ENCODE measurements around the gene ATG2A. TPM values are rescaled to one million over a fixed set of nuclear protein-coding genes. Genes with fewer than 3 reads are reported as not detected.

The ATG2A gene
- total RNA-seq, 1 experiment from 2014 or later: 5.2 TPM

GRCh38 chr11:64893194-64894069 lies 23.6 kb downstream of the ATG2A start:
- in situ Hi-C loops (cut with HindIII; ENCODE audit: low pct_unique_long_range_greater_than_20kb, low sequenced_read_pairs): no loop called here
- no peak for DNase-seq (ENCODE audit: low read depth, low spot score)

- in situ Hi-C loops (cut with HindIII; ENCODE audit: low pct_unique_long_range_greater_than_20kb, low sequenced_read_pairs): no loop called here
- no peak for DNase-seq (ENCODE audit: low read depth, low spot score)
Measured at GRCh38 chr11:64892838-64893193, 24.2 kb downstream of the ATG2A start.

GRCh38 chr11:64892411-64892831 lies 24.6 kb downstream of the ATG2A start:
- in situ Hi-C loops (cut with HindIII; ENCODE audit: low pct_unique_long_range_greater_than_20kb, low sequenced_read_pairs): no loop called here
- no peak for DNase-seq (ENCODE audit: low read depth, low spot score)

DNA sequence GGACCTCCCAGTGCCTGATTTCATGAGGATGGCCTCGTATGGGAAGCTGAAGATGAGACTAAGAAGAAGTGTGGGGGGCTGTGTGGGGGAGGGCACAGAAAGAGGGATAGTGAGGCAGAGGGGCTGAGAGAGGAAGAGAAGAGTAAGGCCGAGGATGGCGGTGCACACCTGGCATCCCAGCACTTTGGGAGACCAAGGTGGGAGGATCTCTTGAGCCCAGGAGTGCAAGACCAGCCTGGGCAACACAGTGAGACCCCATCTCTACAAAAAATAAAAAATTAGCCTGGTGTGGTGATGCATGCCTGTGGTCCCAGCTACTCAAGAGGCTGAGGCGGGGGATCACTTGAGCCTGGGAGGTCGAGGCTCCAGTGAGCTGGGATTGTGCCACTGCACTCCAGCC lies 25.1 kb downstream of the ATG2A start:
- in situ Hi-C loops (cut with HindIII; ENCODE audit: low pct_unique_long_range_greater_than_20kb, low sequenced_read_pairs): no loop called here
- DNase-seq (ENCODE audit: low read depth, low spot score): no peak

DNA sequence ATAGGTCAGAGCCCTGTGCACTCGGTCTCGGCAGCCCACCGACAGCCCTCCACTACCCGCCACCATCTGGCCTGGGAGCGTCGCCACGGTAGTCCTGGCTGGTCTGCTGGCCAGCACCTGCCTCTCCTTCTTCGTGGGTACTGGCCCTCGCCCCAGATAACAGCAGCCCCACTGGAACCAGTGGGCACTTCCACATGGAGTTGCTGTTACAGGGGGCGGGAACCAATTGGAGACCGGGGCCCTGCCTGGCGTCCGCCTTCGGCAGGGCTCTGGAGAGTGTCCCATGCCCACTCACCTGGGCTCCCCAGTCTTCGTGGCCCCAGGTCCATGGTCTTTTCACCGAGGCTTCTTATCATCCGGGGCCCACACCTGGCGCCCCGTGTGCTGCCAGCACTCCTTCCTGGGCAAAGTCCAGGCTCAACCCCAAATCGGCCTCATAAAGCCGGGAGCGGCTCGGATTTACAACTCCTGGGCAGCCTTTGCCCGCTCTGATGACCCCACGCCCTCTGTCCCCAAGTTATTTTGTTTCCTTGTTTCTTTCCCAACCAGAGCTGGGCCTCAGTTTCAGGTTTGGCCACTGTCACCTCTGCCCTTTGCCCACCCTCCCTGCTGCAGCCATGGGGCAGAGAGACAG lies 25.7 kb downstream of the ATG2A start:
- no peak for DNase-seq (ENCODE audit: low read depth, low spot score)
- in situ Hi-C loops (cut with HindIII; ENCODE audit: low pct_unique_long_range_greater_than_20kb, low sequenced_read_pairs): no loop called here

DNA sequence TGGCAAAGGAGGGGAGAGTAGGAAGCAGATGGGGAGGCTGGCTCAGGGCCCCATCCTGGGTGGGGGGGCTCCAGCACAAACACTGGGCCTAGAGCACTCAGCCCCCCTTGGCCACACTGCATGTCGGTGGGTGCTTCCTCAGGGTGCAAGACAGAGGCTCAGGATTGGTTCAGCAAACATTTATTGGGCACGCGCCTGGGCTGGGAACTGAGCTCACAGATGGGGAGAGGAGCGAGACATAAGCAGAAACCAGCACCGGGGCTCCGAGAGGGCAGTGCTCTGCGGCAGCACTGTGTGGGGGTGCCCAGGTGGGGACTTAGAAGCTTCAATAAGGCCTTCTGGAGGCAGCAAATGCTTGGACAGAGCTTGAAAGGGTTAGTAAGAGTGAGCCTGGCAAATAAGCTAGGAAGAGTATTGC lies 26.5 kb downstream of the ATG2A start:
- in situ Hi-C loops (cut with HindIII; ENCODE audit: low pct_unique_long_range_greater_than_20kb, low sequenced_read_pairs): no loop called here
- no peak for DNase-seq (ENCODE audit: low read depth, low spot score)

DNA sequence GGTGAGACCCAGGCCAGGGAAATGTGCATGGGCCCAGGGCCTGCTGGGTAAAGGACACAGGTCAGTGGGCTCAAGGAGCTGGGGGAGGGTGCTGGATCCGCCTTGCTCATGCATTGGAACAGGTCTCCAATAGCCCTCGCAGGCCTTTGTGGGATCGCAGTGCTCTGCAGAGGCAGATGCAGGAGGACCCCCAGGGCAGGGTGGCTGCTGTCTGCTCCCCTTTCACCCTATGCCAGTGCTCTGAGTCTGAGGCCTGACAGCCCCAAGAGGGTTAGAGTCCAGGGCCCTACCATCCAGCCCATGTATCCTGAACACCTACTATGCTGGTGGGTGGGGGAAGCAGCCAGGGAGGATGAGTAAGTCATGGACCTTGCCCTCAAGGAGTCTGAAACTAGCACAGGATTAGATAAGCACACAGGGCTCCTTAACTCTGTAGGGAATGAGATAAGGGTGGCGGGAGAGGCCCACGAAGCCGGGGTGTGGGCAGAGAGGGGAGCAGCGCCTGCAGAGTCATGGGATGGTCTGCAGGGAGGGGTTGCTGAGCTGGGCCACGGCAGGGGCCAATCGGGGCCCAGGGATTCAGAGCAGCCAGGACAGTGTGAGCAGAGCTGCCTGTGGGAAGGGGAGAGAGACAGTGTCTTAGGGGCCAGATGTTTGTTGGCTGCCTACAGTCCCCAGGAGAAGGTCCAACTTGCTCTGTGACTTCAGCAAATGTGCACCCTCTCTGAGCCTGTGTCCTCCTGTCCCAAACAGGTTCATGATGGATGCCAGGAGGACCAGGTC lies 28.1 kb downstream of the ATG2A start:
- in situ Hi-C loops (cut with HindIII; ENCODE audit: low pct_unique_long_range_greater_than_20kb, low sequenced_read_pairs): no loop called here
- DNase-seq (ENCODE audit: low read depth, low spot score): no peak

GRCh38 chr11:64888406-64888728 lies 28.6 kb downstream of the ATG2A start:
- no peak for DNase-seq (ENCODE audit: low read depth, low spot score)
- in situ Hi-C loops (cut with HindIII; ENCODE audit: low pct_unique_long_range_greater_than_20kb, low sequenced_read_pairs): no loop called here

GRCh38 chr11:64887757-64888405 lies 29.1 kb downstream of the ATG2A start:
- DNase-seq (ENCODE audit: low read depth, low spot score): peak; percentile 55
- in situ Hi-C loops (cut with HindIII; ENCODE audit: low pct_unique_long_range_greater_than_20kb, low sequenced_read_pairs): no loop called here

- in situ Hi-C loops (cut with HindIII; ENCODE audit: low pct_unique_long_range_greater_than_20kb, low sequenced_read_pairs): no loop called here
- no peak for DNase-seq (ENCODE audit: low read depth, low spot score)
Measured at GRCh38 chr11:64887234-64887756, 29.7 kb downstream of the ATG2A start.

DNA sequence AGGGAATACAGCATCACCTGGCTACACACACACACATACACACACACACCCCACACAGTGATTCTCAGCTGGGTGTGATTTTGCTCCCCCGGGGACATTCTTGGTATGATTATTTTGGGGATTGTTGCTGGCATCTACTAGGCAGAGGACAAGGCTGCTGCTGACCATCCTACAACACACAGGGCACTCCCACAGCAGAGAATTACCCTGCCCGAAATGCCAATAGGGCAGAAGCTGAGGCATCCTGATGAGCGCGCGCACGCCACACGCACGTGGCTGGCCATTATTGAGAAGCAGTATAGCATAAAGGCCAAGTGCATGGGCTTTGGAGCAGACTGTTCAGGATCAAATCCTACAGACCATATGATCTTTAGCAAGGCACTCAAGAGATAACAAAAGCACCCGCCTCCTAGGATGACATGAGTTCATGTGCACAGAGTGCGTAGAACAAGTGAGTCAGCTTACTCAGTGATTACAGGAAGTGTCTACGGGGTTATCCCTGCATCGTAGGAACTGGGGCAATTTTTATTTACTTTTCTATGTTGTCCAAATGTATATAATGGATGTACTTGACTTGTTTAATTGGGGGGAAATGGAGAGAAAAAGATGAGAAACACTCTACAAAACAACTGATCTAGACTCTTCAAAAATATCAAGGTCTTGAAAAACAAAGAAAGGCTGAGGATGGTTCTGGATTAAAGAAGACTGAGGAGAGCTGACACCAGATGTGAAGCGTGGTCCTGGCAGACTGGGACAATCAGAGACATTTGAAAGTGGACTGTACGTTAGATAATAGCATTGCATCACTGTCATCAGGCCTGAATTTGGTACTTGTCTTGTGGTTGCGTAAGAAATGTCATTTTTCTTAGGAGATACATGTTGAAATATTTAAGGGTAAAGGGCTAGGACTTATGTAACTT lies 31.4 kb downstream of the ATG2A start:
- no peak for DNase-seq (ENCODE audit: low read depth, low spot score)
- in situ Hi-C loops (cut with HindIII; ENCODE audit: low pct_unique_long_range_greater_than_20kb, low sequenced_read_pairs): no loop called here

GRCh38 chr11:64884019-64884418 lies 33.0 kb downstream of the ATG2A start:
- no peak for DNase-seq (ENCODE audit: low read depth, low spot score)
- in situ Hi-C loops (cut with HindIII; ENCODE audit: low pct_unique_long_range_greater_than_20kb, low sequenced_read_pairs): no loop called here

DNA sequence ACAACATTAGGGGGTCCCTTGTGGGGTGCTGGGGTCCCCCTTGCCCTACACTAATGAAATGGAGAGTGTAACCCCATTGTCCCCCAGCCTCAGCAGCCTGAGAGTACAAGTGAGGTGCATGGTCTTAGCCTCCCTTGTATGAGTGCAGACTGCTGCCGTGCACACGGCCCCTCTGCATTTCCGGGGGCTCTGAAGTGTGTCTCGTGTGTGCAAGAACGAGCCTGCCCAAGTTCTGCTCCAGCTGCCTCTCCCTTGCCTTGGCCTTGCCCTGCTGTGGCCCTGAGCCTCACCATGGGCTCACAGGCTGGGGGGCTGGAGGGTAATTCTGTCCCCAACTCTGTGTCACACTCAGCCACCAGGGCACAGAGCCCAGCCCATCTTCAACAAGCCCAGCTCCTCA lies 33.4 kb downstream of the ATG2A start:
- in situ Hi-C loops (cut with HindIII; ENCODE audit: low pct_unique_long_range_greater_than_20kb, low sequenced_read_pairs): no loop called here
- no peak for DNase-seq (ENCODE audit: low read depth, low spot score)

DNA sequence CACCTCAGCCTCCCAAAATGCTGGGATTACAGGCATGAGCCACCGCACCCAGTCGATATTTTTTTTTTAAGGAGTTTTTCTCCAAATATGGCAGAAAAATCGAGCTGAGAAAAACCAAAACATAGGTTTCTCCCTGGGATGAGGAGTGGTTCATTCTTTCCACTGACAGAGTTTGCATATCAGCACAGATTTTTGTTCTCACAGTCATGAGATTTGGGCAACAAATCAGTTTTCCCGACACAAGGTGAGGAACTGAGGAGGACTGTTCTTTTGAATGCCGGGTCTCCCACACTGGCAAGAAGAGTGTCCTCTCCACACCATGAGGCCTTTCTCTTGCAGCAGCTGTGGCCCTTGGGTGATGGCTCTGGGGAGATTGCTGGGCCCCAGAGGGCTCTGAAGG lies 34.8 kb downstream of the ATG2A start:
- DNase-seq (ENCODE audit: low read depth, low spot score): no peak
- in situ Hi-C loops (cut with HindIII; ENCODE audit: low pct_unique_long_range_greater_than_20kb, low sequenced_read_pairs): no loop called here

DNA sequence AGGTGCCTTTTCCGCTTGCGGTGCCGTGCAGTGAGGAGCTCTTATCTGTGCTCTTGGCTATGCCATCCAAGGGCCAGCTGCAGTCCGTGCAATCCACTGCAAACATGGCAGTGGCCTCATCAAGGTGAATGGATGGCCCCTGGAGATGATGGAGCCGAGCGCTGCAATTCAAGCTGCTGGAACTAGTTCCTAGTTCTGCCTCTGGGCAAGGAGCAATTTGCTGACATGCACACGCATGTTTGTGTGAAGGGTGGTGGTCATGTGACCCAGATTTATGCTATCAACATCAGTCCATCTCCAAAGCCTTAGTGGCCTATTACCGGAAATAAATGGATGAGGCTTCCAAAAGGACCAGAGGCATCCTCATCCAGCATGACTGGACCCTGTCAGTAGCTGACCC lies 35.5 kb downstream of the ATG2A start:
- DNase-seq (ENCODE audit: low read depth, low spot score): no peak
- in situ Hi-C loops (cut with HindIII; ENCODE audit: low pct_unique_long_range_greater_than_20kb, low sequenced_read_pairs): no loop called here

DNA sequence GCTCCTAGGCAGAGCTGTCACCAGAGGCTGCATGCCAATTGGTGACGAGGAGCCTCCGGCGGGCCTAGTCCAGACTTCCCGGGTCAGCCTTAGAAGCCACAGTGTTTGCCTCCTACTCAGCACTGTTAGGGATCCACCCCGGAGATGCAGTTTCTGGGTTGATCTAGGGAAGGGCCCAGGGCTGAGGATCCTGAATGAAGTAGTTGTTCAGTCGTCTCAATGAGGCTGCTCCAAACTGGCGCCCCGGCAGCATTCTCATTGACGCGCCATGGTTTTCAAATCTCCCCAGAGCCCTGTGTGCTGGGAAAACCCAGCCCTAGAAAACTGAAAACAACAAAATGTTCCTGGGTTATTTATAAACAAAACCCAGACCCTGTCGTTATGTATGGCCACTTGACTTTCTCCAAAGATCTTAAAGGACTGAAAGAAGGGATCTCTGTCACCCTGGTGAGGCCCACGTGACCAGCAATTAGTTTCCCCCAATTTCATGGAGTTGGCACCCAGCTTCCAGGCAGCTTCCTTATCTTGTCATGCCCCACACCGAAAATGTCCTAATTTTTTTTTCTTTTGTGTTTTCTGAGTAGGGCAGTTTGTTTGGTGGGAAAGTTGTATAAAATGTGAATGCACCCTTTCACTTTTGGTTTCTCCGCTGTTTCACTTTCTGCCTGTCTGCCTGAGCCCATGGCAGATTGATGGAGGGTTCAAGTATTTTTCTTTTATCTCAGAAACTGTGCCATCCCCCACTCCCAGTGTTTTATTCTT lies 36.6 kb downstream of the ATG2A start:
- DNase-seq (ENCODE audit: low read depth, low spot score): peak; percentile 44
- in situ Hi-C loops (cut with HindIII; ENCODE audit: low pct_unique_long_range_greater_than_20kb, low sequenced_read_pairs): no loop called here
